AG04449 (cell line): ENCODE data around the gene NPAS3.

Experiments used
- CTCF ChIA-PET: fragments of 350-600 bp; formaldehyde crosslinking; extraction: SDS; loops from one replicate; lab custom pipeline; 2021; ENCODE audit warnings: antibody characterized with exemption; lab: Yijun Ruan, JAX
- POLR2A ChIA-PET: fragments of 400-600, 350-600 bp; formaldehyde crosslinking; extraction: SDS; loops from one replicate; lab custom pipeline; 2020; ENCODE audit warnings: antibody characterized with exemption, inconsistent platforms; lab: Yijun Ruan, JAX
- DNase-seq: peaks from one replicate; pipeline ENCODE4 v3.0.0-alpha.2; 2010; ENCODE audit warnings: low read depth, low spot score
- H3K4me3 ChIP-seq: 2 replicates; pipeline ENCODE4 v1.5.1; 2011; ENCODE audit warnings: low read depth, mild to moderate bottlenecking, control low read depth, low read length
- TF ChIP-seq, protein P1 (sequence below): IDR thresholded peaks from one replicate; pipeline ENCODE4 v1.5.1; 2011; ENCODE audit warnings: mild to moderate bottlenecking, moderate library complexity, low read length, control low read depth, inconsistent platforms; ENCODE audit not compliant: insufficient read depth; ENCODE audit errors: missing control alignments

The NPAS3 gene

DNA sequence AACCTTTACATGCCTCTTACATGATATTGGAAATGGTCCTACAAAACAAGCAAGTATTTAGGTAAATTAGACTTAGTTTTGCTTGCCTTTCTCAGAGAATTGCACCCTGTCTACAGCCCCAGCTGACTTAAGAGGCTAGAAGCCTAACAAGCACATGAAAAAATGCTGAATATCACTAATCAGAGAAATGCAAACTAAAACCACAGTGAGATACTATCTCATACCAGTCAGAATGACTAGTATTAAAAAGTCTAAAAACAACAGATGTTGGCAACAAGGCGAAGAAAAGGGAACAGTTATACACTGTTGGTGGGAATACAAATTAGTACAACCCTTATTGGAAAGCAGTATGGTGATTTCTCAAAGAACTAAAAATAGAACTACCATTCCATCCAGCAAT is 908.4 kb downstream of the NPAS3 start:
- TF ChIP-seq, protein P1, sequence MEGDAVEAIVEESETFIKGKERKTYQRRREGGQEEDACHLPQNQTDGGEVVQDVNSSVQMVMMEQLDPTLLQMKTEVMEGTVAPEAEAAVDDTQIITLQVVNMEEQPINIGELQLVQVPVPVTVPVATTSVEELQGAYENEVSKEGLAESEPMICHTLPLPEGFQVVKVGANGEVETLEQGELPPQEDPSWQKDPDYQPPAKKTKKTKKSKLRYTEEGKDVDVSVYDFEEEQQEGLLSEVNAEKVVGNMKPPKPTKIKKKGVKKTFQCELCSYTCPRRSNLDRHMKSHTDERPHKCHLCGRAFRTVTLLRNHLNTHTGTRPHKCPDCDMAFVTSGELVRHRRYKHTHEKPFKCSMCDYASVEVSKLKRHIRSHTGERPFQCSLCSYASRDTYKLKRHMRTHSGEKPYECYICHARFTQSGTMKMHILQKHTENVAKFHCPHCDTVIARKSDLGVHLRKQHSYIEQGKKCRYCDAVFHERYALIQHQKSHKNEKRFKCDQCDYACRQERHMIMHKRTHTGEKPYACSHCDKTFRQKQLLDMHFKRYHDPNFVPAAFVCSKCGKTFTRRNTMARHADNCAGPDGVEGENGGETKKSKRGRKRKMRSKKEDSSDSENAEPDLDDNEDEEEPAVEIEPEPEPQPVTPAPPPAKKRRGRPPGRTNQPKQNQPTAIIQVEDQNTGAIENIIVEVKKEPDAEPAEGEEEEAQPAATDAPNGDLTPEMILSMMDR = no peak
- no peak overlapping the region for H3K4me3 ChIP-seq
- ChIA-PET POLR2A (no interaction called here), CTCF (interaction anchor here (1.7 to 6.7 kb wide), 2 partner anchors 11 to 252 kb away, joined by 6 to 71 read pairs; no protein-coding TSS in a partner anchor)
- no peak for DNase-seq

DNA sequence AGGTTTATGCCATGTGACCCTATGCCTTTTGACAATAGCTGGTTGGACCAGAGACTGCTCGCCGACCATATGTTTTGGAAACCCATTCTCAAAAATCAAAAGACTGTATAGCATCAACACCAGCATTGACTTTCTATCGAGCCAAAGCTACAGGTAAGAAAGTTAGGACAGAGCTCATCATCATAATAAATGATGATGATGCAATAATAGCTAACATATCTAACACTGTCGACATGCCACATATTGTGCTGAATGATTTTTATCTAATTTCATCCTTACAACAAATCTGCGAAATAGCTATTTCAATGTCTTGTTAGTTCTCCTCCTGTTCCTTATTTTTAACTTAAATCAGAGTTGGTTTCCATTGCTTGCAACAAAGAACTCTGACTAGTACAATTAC is 909.3 kb downstream of the NPAS3 start:
- TF ChIP-seq, protein P1 = no peak
- no peak overlapping the region for H3K4me3 ChIP-seq
- no peak for DNase-seq
- CTCF ChIA-PET = interaction anchor here (1.2 to 6.7 kb wide), 8 partner anchors 8 to 475 kb away, joined by 3 to 71 read pairs (median 4); no protein-coding TSS in a partner anchor
- POLR2A ChIA-PET = no interaction called here

DNA sequence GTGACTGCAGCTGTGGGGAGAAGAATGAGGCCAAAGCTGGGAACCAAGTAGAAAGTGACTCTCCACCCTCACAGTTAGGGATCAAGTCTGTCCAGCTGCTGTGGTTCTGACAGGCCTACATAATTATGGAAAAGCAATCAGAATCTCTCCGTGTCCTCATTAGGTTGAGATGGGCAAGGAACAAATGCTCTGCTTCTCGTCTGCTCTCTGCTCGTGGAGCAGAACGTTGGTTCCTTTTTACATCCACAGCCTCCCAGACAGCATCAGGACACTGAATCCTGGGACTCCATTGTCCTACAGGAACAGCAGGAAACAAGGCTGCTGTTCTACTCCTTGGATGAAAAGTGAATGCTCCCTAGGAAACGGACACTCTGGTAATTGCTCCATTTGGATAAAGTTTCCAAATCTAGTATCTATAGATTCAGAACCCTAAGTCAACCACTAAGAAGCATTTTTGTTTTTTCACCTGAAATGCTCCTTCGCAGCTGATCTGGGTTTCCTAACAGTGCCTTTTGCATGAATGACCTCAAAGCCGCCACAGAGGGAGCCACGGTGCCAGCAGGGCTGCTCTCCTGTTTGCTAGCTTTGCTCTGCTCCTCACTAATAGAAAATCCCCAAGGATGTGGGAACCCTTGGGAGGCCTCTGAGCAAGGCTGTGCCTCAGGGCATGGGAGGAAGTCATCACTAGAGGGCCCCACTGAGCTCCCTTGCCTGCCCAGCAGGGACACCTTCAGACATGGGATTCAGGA is 910.2 kb downstream of the NPAS3 start:
- ChIA-PET POLR2A (no interaction called here), CTCF (interaction anchor here (1.0 to 6.7 kb wide), 13 partner anchors 8 to 474 kb away, joined by 3 to 71 read pairs (median 4); no protein-coding TSS in a partner anchor)
- no peak for DNase-seq
- TF ChIP-seq, protein P1 = peak; percentile 58
- H3K4me3 ChIP-seq = no peak overlapping the region

DNA sequence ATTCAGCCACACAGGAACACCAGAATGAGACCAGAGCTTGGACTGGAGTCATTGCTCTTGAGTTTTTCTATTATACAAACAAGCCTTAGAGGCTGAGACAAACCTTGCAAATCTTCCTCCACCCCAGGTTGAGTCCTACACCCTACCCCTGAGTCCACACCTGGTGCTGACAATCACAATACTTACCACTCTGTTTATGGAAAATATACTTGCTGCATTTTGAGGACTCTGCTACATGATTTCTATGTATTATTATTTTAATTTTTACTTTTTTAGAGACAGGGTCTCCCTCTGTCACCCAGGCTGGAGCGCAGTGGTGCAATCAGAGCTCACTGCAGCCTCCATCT is 910.7 kb downstream of the NPAS3 start:
- TF ChIP-seq, protein P1 = no peak
- CTCF ChIA-PET = interaction anchor here (1.0 to 6.7 kb wide), 10 partner anchors 9 to 474 kb away, joined by 3 to 71 read pairs (median 4); no protein-coding TSS in a partner anchor
- POLR2A ChIA-PET = no interaction called here

DNA sequence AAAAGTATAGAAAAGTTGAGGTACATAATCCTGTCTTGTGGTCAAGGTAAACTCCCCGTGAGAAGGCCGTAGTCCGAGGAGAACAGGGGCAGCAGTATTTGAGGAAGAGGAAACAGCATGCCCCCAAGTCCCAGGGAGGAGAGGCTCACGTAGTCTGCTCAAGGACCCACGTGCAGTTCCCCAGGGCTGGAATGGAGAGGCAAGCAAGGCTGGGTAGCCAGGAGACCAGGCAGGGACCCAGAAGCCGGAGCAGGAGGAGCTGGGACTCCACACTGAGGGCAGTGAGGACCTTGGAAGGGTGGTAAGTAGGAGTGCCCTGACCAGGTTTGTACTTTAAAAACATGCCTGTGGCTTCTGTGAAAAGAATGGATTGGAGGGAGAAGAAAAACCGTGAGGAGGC is 912.1 kb downstream of the NPAS3 start:
- TF ChIP-seq, protein P1 = no peak
- POLR2A ChIA-PET = no interaction called here
- CTCF ChIA-PET = interaction anchor here (1.8 to 6.7 kb wide), 2 partner anchors 12 to 248 kb away, joined by 7 to 71 read pairs; no protein-coding TSS in a partner anchor
- no peak for DNase-seq
- H3K4me3 ChIP-seq = no peak overlapping the region

More for the DNA sequence above, 910.7 kb downstream of the NPAS3 start:
- DNase-seq = no peak
- H3K4me3 ChIP-seq = no peak overlapping the region

DNA sequence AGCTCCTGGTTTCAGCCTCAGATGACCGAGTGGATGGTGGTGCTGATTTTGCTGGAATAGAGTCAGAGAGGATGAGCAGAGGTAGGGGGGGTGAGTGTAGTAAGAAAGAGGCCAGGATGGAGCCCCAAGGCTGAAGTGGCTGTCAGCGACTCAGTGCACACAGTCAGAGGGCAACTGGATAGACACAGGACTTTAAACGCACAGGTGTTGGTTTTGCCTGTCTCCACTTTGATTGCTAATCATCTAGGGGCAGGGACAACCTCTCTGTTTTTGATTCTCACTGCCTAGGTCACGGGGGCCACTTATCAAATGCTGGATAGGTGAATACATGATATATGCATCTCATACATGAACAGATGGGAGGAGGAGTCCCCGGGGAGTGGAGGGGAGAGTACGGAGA is 912.7 kb downstream of the NPAS3 start:
- POLR2A ChIA-PET = no interaction called here
- no peak overlapping the region for H3K4me3 ChIP-seq
- DNase-seq = no peak
- TF ChIP-seq, protein P1 = no peak
- CTCF ChIA-PET = interaction anchor here (6.7 kb wide), 1 partner anchor 248 kb away, joined by 71 read pairs; no protein-coding TSS in a partner anchor
